ENCODE measurements around the gene NFIA.

DNA sequence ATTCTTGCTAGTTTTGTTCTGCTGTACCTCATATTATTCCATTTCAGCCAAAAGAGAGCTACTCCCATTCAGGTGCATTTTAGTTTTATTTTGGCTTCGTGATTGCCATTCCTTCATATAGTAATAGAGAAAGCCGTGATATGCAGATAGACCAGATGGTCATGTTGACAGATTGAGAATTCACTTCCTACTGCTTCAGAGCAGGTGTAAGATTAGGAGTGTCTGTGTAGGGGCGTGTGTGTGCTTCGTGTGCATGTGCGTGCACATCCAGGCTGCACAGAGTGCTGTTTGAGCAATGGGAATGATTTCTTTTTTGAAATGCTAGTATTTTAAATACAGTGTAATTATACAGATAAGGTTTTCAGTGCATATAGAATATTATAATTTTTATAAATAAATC, 10.3 kb downstream of the NFIA start:
- TF ChIP-seq, protein P1, sequence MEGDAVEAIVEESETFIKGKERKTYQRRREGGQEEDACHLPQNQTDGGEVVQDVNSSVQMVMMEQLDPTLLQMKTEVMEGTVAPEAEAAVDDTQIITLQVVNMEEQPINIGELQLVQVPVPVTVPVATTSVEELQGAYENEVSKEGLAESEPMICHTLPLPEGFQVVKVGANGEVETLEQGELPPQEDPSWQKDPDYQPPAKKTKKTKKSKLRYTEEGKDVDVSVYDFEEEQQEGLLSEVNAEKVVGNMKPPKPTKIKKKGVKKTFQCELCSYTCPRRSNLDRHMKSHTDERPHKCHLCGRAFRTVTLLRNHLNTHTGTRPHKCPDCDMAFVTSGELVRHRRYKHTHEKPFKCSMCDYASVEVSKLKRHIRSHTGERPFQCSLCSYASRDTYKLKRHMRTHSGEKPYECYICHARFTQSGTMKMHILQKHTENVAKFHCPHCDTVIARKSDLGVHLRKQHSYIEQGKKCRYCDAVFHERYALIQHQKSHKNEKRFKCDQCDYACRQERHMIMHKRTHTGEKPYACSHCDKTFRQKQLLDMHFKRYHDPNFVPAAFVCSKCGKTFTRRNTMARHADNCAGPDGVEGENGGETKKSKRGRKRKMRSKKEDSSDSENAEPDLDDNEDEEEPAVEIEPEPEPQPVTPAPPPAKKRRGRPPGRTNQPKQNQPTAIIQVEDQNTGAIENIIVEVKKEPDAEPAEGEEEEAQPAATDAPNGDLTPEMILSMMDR (IDR thresholded peaks at IDR 0.05): no peak
- no peak for TF ChIP-seq EZH2 (IDR thresholded peaks at IDR 0.05; ENCODE audit: borderline replicate concordance, insufficient read depth, low read depth, low read length, poor library complexity, severe bottlenecking)

Data from B cell (primary cell).